Hepatocyte (in vitro differentiated cells): ENCODE data around the gene ZP2. TPM values are rescaled to one million over a fixed set of nuclear protein-coding genes. Genes with fewer than 3 reads are reported as not detected.

Source experiments
- DNase-seq: peaks from one replicate; pipeline ENCODE4 v3.0.0-alpha.2; 2016; ENCODE audit warnings: low spot score
- H2AFZ ChIP-seq: fragments of 200-600 bp; sonication (generic); 2 replicates; pipeline ENCODE4 v1.6.0; 2016; ENCODE audit warnings: antibody characterized with exemption, mild to moderate bottlenecking
- H3K27ac ChIP-seq: fragments of 200-600 bp; sonication (generic); 2 replicates; pipeline ENCODE4 v1.5.1; 2016; ENCODE audit warnings: mild to moderate bottlenecking
- H3K27me3 ChIP-seq: fragments of 200-600 bp; sonication (generic); 2 replicates; pipeline ENCODE4 v1.6.1; 2016
- H3K36me3 ChIP-seq: fragments of 200-600 bp; sonication (generic); replicated peaks from 2 replicates; pipeline ENCODE4 v1.5.1; 2016; ENCODE audit warnings: low read depth; ENCODE audit not compliant: insufficient read depth
- H3K4me1 ChIP-seq: fragments of 200-600 bp; sonication (generic); 2 replicates; pipeline ENCODE4 v1.5.1; 2016; ENCODE audit warnings: mild to moderate bottlenecking, moderate library complexity; ENCODE audit not compliant: insufficient read depth
- H3K4me2 ChIP-seq: fragments of 200-600 bp; sonication (generic); 2 replicates; pipeline ENCODE4 v1.6.0; 2016
- H3K4me3 ChIP-seq: fragments of 200-600 bp; sonication (generic); 2 replicates; pipeline ENCODE4 v1.5.1; 2016; ENCODE audit warnings: mild to moderate bottlenecking
- H3K79me2 ChIP-seq: fragments of 200-600 bp; sonication (generic); 2 replicates; pipeline ENCODE4 v1.6.0; 2017; ENCODE audit warnings: mild to moderate bottlenecking
- H3K9me2 ChIP-seq: fragments of 200-600 bp; sonication (generic); replicated peaks from 2 replicates; pipeline ENCODE4 v1.6.0; 2017; ENCODE audit warnings: mild to moderate bottlenecking; ENCODE audit not compliant: insufficient read depth
- H3K9me3 ChIP-seq: fragments of 200-600 bp; sonication (generic); 2 replicates; pipeline ENCODE4 v1.5.1; 2016; ENCODE audit warnings: low read depth, mild to moderate bottlenecking
- H4K20me1 ChIP-seq: fragments of 200-600 bp; sonication (generic); 2 replicates; pipeline ENCODE4 v1.6.0; 2016; ENCODE audit warnings: mild to moderate bottlenecking; ENCODE audit not compliant: insufficient read depth, poor library complexity, severe bottlenecking
- CTCF ChIP-seq: fragments of 200-600 bp; sonication (generic); IDR thresholded peaks from 2 replicates; pipeline ENCODE4 v1.5.1; 2016; ENCODE audit warnings: antibody characterized with exemption, mild to moderate bottlenecking; ENCODE audit not compliant: poor library complexity
- EZH2 ChIP-seq: fragments of 200-600 bp; sonication (generic); IDR thresholded peaks from 2 replicates; pipeline ENCODE4 v1.6.1; 2016; ENCODE audit warnings: antibody characterized with exemption, mild to moderate bottlenecking, borderline replicate concordance
- EZH2phosphoT487 ChIP-seq: fragments of 200-600 bp; sonication (generic); IDR thresholded peaks from one replicate; pipeline ENCODE4 v1.6.1; 2018; ENCODE audit warnings: antibody characterized with exemption, mild to moderate bottlenecking, low read depth, moderate library complexity; ENCODE audit not compliant: unreplicated experiment, severe bottlenecking
- WGBS: methylation state at CpG from one replicate; pipeline ENCODE4 v1.1.6; 2016; ENCODE audit warnings: low lambda C conversion rate; ENCODE audit errors: missing lambda C conversion rate; 5-methylcytosine and 5-hydroxymethylcytosine counted together
- polyA plus RNA-seq: library from polyadenylated mRNA; unstranded; fragments of >200 nt; fragmentation: Nextera tagmentation; extraction: Ambion mirVana; gene quantifications from 2 replicates; pipeline ENCODE4 v1.2.1, GENCODE V29; 2016
- total RNA-seq: library from RNA; depleted of rRNA; stranded (reverse); fragments of >200 nt; gene quantifications from 2 replicates; pipeline ENCODE4 v1.2.3, GENCODE V29; 2014

Gene ZP2
- total and polyA plus RNA-seq, 2 experiments from 2014 or later = 0.20 TPM; not detected in 1

DNA sequence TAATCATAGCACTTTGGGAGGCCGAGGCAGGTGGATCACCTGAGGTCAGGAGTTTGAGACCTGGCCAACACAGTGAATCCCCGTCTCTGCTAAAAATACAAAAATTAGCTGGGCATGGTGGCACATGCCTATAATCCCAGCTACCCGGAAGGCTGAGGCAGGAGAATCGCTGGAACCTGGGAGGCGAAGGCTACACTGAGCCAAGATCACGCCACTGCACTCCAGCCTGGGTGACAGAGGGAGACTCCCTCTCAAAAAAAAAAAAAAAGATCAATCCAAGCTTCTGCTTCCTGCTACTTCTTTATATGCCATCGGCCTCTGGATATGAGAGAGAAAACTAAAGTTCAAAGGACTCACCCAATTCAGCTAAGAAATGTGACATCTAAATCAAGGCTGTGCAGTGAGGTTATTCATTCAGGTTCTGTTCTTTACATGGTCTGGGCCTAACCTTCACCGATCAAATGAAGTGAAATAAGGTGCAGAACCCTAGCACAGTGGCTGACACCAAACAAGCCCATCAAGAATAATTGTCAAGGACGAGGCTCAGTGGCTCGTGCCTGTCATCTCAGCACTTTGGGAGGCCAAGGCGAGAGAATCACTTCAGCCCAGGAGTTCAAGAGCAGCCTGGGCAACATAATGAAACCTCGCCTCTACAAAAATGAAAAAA is 25.6 kb downstream of the ZP2 start:
- no peaks in the 10 kb centered on the region for H3K36me3 ChIP-seq
- no peak for DNase-seq
- H3K9me2 ChIP-seq = no peaks in the 10 kb centered on the region
- no peaks in the 10 kb centered on the region for H3K79me2 ChIP-seq
- no peaks in the 10 kb centered on the region for H3K9me3 ChIP-seq
- no peaks in the 10 kb centered on the region for H3K27me3 ChIP-seq
- H3K4me1 ChIP-seq = no peaks in the 10 kb centered on the region
- H3K4me3 ChIP-seq = no peak overlapping the region
- TF ChIP-seq CTCF (no peak), EZH2 (no peak), EZH2phosphoT487 (no peak)
- no peaks in the 10 kb centered on the region for H4K20me1 ChIP-seq
- no peak overlapping the region for H3K4me2 ChIP-seq
- WGBS = 91% methylated on average over 12 of the region's 12 CpGs
- H3K27ac ChIP-seq = no peak overlapping the region
- no peak overlapping the region for H2AFZ ChIP-seq

- DNase-seq = no peak
- Histone ChIP-seq H3K9me2 (no peaks in the 10 kb centered on the region), H2AFZ (no peak overlapping the region), H3K36me3 (no peaks in the 10 kb centered on the region), H3K4me3 (no peak overlapping the region), H4K20me1 (no peaks in the 10 kb centered on the region), H3K79me2 (no peaks in the 10 kb centered on the region), H3K27me3 (no peaks in the 10 kb centered on the region), H3K4me1 (no peaks in the 10 kb centered on the region), H3K9me3 (no peaks in the 10 kb centered on the region), H3K4me2 (no peak overlapping the region), H3K27ac (no peak overlapping the region)
- TF ChIP-seq EZH2 = no peak
- WGBS = 79% methylated on average over 3 of the region's 3 CpGs
Measured at GRCh38 chr16:21184834-21185233, 26.5 kb downstream of the ZP2 start.

DNA sequence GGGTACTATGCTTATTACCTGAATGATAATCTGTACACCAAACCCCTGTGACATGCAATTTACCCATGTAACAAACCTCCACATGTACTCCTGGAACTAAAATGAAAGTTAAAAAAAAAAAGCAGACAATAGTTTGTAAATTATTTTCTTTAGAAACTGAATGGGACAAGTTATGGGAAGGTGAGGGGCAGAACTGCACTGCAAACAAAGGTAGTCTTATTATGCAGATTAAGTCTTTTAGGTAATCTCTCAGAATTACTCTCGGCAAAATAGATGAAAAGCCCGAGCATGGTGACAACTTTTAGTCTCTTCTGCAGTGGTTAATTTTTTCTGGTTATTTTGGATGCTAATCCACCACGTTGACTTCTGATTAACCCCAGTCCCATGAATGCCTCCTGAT is 27.4 kb downstream of the ZP2 start:
- Histone ChIP-seq H3K36me3 (no peaks in the 10 kb centered on the region), H2AFZ (no peak overlapping the region), H3K9me3 (no peaks in the 10 kb centered on the region), H3K4me1 (no peaks in the 10 kb centered on the region), H3K4me2 (no peak overlapping the region), H3K9me2 (no peaks in the 10 kb centered on the region), H3K27ac (no peak overlapping the region), H3K27me3 (no peaks in the 10 kb centered on the region), H3K4me3 (no peak overlapping the region), H3K79me2 (no peaks in the 10 kb centered on the region), H4K20me1 (no peaks in the 10 kb centered on the region)
- WGBS = 93% methylated on average over 3 of the region's 3 CpGs
- DNase-seq = no peak
- no peak for TF ChIP-seq EZH2phosphoT487
- TF ChIP-seq EZH2 = no peak
- TF ChIP-seq CTCF = no peak

- no peak overlapping the region for H2AFZ ChIP-seq
- WGBS = 82% methylated on average over 3 of the region's 3 CpGs
- H3K4me1 ChIP-seq = no peaks in the 10 kb centered on the region
- H3K9me3 ChIP-seq = no peaks in the 10 kb centered on the region
- H3K79me2 ChIP-seq = no peaks in the 10 kb centered on the region
- H3K9me2 ChIP-seq = no peaks in the 10 kb centered on the region
- no peaks in the 10 kb centered on the region for H3K36me3 ChIP-seq
- H4K20me1 ChIP-seq = no peaks in the 10 kb centered on the region
- no peak overlapping the region for H3K27ac ChIP-seq
- TF ChIP-seq EZH2phosphoT487 (no peak), CTCF (no peak), EZH2 (no peak)
- no peak overlapping the region for H3K4me3 ChIP-seq
- no peak overlapping the region for H3K4me2 ChIP-seq
- H3K27me3 ChIP-seq = no peaks in the 10 kb centered on the region
- no peak for DNase-seq
Measured at GRCh38 chr16:21179983-21180365, 31.4 kb downstream of the ZP2 start.
